ENCODE results near the gene ST7.

The ST7 gene

GRCh38 chr7:117036836-117037235 lies 83.5 kb downstream of the ST7 start:
- no peak for TF ChIP-seq JUND (IDR thresholded peaks at IDR 0.05; ENCODE audit: low read depth)
- in situ Hi-C loops (cut with HindIII; ENCODE audit: low pct_unique_long_range_greater_than_20kb, low sequenced_read_pairs), result no loop called here
- no peak for DNase-seq (ENCODE audit: low read depth in 1 of 2, low spot score in 1 of 2)

- no peak for TF ChIP-seq JUND (IDR thresholded peaks at IDR 0.05; ENCODE audit: low read depth)
- no peak for DNase-seq (ENCODE audit: low read depth in 1 of 2, low spot score in 1 of 2)
- in situ Hi-C loops (cut with HindIII; ENCODE audit: low pct_unique_long_range_greater_than_20kb, low sequenced_read_pairs), result no loop called here
These were observed 85.1 kb downstream of the ST7 start for GRCh38 chr7:117038408-117038807.

- no peak for TF ChIP-seq JUND (IDR thresholded peaks at IDR 0.05; ENCODE audit: low read depth)
- in situ Hi-C loops (cut with HindIII; ENCODE audit: low pct_unique_long_range_greater_than_20kb, low sequenced_read_pairs), result no loop called here
- DNase-seq (ENCODE audit: low read depth in 1 of 2, low spot score in 1 of 2), result no peak
These were observed 87.7 kb downstream of the ST7 start for GRCh38 chr7:117041007-117041406.

- in situ Hi-C loops (cut with HindIII; ENCODE audit: low pct_unique_long_range_greater_than_20kb, low sequenced_read_pairs), result no loop called here
- no peak for DNase-seq (ENCODE audit: low read depth in 1 of 2, low spot score in 1 of 2)
- no peak for TF ChIP-seq JUND (IDR thresholded peaks at IDR 0.05; ENCODE audit: low read depth)
These were observed 88.5 kb downstream of the ST7 start for GRCh38 chr7:117041822-117042221.

- DNase-seq (ENCODE audit: low read depth in 1 of 2, low spot score in 1 of 2), result no peak
- in situ Hi-C loops (cut with HindIII; ENCODE audit: low pct_unique_long_range_greater_than_20kb, low sequenced_read_pairs), result no loop called here
These were observed 90.0 kb downstream of the ST7 start for GRCh38 chr7:117043108-117043825.

GRCh38 chr7:117044664-117045063 lies 91.4 kb downstream of the ST7 start:
- in situ Hi-C loops (cut with HindIII; ENCODE audit: low pct_unique_long_range_greater_than_20kb, low sequenced_read_pairs), result no loop called here
- DNase-seq (ENCODE audit: low read depth in 1 of 2, low spot score in 1 of 2), result no peak
- TF ChIP-seq JUND (IDR thresholded peaks at IDR 0.05; ENCODE audit: low read depth), result no peak

More at GRCh38 chr7:117043108-117043825, 90.0 kb downstream of the ST7 start:
- TF ChIP-seq JUND (IDR thresholded peaks at IDR 0.05; ENCODE audit: low read depth), result no peak

GRCh38 chr7:117045927-117046710 lies 92.8 kb downstream of the ST7 start:
- in situ Hi-C loops (cut with HindIII; ENCODE audit: low pct_unique_long_range_greater_than_20kb, low sequenced_read_pairs), result no loop called here
- no peak for TF ChIP-seq JUND (IDR thresholded peaks at IDR 0.05; ENCODE audit: low read depth)
- DNase-seq (ENCODE audit: low read depth in 1 of 2, low spot score in 1 of 2), result no peak

GRCh38 chr7:117047496-117047895 lies 94.2 kb downstream of the ST7 start:
- no peak for TF ChIP-seq JUND (IDR thresholded peaks at IDR 0.05; ENCODE audit: low read depth)
- in situ Hi-C loops (cut with HindIII; ENCODE audit: low pct_unique_long_range_greater_than_20kb, low sequenced_read_pairs), result no loop called here
- no peak for DNase-seq (ENCODE audit: low read depth in 1 of 2, low spot score in 1 of 2)

- DNase-seq (ENCODE audit: low read depth in 1 of 2, low spot score in 1 of 2), result no peak
- in situ Hi-C loops (cut with HindIII; ENCODE audit: low pct_unique_long_range_greater_than_20kb, low sequenced_read_pairs), result no loop called here
These were observed 95.0 kb downstream of the ST7 start for GRCh38 chr7:117048114-117048866.

GRCh38 chr7:117048882-117049281 lies 95.6 kb downstream of the ST7 start:
- DNase-seq (ENCODE audit: low read depth in 1 of 2, low spot score in 1 of 2), result no peak
- no peak for TF ChIP-seq JUND (IDR thresholded peaks at IDR 0.05; ENCODE audit: low read depth)
- in situ Hi-C loops (cut with HindIII; ENCODE audit: low pct_unique_long_range_greater_than_20kb, low sequenced_read_pairs), result no loop called here

More at GRCh38 chr7:117048114-117048866, 95.0 kb downstream of the ST7 start:
- TF ChIP-seq JUND (IDR thresholded peaks at IDR 0.05; ENCODE audit: low read depth), result no peak

GRCh38 chr7:117051808-117052207 lies 98.5 kb downstream of the ST7 start:
- no peak for DNase-seq (ENCODE audit: low read depth in 1 of 2, low spot score in 1 of 2)
- in situ Hi-C loops (cut with HindIII; ENCODE audit: low pct_unique_long_range_greater_than_20kb, low sequenced_read_pairs), result no loop called here
- TF ChIP-seq JUND (IDR thresholded peaks at IDR 0.05; ENCODE audit: low read depth), result no peak

GRCh38 chr7:117053432-117053831 lies 100.1 kb downstream of the ST7 start:
- TF ChIP-seq JUND (IDR thresholded peaks at IDR 0.05; ENCODE audit: low read depth), result no peak
- in situ Hi-C loops (cut with HindIII; ENCODE audit: low pct_unique_long_range_greater_than_20kb, low sequenced_read_pairs), result no loop called here
- DNase-seq (ENCODE audit: low read depth in 1 of 2, low spot score in 1 of 2), result no peak

- no peak for TF ChIP-seq JUND (IDR thresholded peaks at IDR 0.05; ENCODE audit: low read depth)
- no peak for DNase-seq (ENCODE audit: low read depth in 1 of 2, low spot score in 1 of 2)
- in situ Hi-C loops (cut with HindIII; ENCODE audit: low pct_unique_long_range_greater_than_20kb, low sequenced_read_pairs), result no loop called here
These were observed 108.5 kb downstream of the ST7 start for GRCh38 chr7:117061751-117062150.

Measured in T47D (cell line).